ENCODE results near the gene ZNF438. TPM values are rescaled to one million over a fixed set of nuclear protein-coding genes. Genes with fewer than 3 reads are reported as not detected.
"Not testable (repeated sequence)": the region's sequence is repeated elsewhere in the genome, so short reads cannot be mapped to it uniquely, and the experiment has no call there.

Gene ZNF438
- total RNA-seq, 6 experiments from 2014 or later, result 3.0 to 4.6 (median 3.9) TPM

DNA sequence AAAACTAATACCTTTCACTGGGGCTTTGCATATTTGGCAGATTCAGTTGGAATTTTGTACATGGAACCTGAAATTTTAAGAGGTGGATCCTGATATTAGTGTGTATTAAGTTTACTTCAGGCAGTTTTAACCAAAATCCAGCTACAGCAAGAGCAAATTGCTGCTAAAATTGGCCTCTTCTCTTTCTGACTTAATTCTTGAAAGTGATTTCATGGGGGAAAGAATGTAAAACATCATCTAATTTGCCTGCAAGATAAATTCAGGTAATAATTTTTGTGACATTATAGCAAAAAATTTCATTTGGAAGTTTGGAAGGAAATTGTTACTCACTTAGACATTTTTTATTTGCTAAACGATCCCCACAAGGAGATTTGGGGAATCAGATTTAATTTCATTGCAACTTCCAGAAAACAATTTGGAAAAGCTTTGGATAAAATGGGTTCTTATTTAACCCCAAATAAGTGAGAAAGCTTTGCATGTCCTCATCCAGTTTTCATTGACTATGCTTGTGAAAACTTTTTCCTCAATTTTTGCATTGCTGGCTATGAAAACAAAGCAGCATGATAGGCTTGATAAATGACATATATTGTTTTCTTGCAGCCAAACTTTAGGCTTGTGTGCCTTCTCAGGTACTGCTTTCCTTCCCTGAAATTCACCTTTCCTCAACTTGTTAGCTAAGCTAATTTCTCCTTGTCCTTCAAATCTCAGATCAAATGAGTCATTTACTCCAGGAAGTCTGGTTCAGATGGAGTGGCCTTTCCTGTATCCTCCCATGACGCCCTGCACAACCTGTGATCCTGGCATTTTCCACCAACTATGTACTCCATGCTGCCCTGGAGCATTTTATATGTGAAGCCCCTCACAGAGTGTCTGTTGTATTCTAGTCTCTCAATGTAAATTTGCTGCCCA, 27.4 kb upstream of the ZNF438 start:
- TF ChIP-seq, protein P1, sequence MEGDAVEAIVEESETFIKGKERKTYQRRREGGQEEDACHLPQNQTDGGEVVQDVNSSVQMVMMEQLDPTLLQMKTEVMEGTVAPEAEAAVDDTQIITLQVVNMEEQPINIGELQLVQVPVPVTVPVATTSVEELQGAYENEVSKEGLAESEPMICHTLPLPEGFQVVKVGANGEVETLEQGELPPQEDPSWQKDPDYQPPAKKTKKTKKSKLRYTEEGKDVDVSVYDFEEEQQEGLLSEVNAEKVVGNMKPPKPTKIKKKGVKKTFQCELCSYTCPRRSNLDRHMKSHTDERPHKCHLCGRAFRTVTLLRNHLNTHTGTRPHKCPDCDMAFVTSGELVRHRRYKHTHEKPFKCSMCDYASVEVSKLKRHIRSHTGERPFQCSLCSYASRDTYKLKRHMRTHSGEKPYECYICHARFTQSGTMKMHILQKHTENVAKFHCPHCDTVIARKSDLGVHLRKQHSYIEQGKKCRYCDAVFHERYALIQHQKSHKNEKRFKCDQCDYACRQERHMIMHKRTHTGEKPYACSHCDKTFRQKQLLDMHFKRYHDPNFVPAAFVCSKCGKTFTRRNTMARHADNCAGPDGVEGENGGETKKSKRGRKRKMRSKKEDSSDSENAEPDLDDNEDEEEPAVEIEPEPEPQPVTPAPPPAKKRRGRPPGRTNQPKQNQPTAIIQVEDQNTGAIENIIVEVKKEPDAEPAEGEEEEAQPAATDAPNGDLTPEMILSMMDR (IDR thresholded peaks at IDR 0.05), result no peak
- no peaks in the 10 kb centered on the region for H3K27me3 Mint-ChIP-seq (ENCODE audit: insufficient read depth)
- no peak overlapping the region for H3K27ac Mint-ChIP-seq
- peaks cover 37% of the 10 kb centered on the region for H3K4me1 Mint-ChIP-seq (ENCODE audit: low read depth)
- no peak for DNase-seq
- H3K36me3 Mint-ChIP-seq (ENCODE audit: low read depth), result no peaks in the 10 kb centered on the region
- no peak overlapping the region; the same call in 1 of the 2 replicates for H3K4me3 Mint-ChIP-seq
- no peaks in the 10 kb centered on the region for H3K9me3 Mint-ChIP-seq

DNA sequence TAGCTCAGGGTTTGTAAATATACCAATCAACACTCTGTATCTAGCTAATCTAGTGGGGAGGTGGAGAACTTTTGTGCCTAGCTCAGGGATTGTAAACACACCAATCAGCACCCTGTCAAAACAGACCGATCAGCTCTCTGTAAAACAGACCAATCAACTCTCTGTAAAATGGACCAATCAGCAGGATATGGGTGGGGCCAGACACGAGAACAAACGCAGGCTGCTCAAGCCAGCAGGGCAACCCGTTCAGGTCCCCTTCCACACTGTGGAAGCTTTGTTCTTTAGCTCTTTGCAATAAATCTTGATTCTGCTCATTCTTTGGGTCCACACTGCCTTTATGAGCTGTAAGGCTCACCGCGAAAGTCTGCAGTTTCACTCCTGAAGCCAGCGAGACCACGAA, 25.0 kb upstream of the ZNF438 start:
- Mint-ChIP-seq H3K4me1 (ENCODE audit: low read depth) (peaks cover 33% of the 10 kb centered on the region), H3K36me3 (ENCODE audit: low read depth) (peaks cover 13% of the 10 kb centered on the region; the same call in 1 of the 2 replicates)
- not testable (repeated sequence) for DNase-seq; H3K27me3 Mint-ChIP-seq (ENCODE audit: insufficient read depth); H3K4me3 Mint-ChIP-seq; H3K27ac Mint-ChIP-seq; H3K9me3 Mint-ChIP-seq

DNA sequence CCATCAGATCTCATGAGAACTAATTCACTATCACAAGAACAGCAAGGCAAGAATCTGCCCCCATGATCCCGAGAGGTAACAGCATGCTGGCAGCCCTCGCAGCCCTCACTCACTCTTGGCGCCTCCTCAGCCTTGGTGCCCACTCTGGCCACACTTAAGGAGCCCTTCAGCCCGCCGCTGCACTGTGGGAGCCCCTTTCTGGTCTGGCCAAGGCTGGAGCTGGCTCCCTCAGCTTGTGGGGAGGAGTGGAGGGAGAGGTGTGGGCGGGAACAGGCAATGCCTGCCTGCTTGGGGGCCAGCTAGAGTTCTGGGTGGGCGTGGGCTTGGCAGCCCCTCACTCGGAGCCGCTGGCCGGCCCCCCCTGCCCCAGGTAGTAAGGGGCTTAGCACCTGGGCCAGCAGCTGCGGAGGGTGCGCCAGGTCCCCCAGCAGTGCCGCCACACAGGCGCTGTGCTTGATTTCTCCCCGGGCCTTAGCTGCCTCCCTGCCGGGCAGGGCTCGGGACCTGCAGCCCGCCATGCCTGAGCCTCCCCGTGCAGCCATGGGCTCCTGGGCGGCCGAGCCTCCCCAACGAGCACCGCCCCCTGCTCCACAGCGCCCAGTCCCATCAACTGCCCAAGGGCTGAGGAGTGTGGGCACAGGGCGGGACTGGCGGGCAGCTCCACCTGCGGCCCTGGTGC, 24.0 kb upstream of the ZNF438 start:
- no peak overlapping the region for H3K4me3 Mint-ChIP-seq
- H3K27me3 Mint-ChIP-seq (ENCODE audit: insufficient read depth), result no peaks in the 10 kb centered on the region
- peaks cover 13% of the 10 kb centered on the region; the same call in 1 of the 2 replicates for H3K36me3 Mint-ChIP-seq (ENCODE audit: low read depth)
- H3K9me3 Mint-ChIP-seq, result peaks cover 7% of the 10 kb centered on the region; the same call in 1 of the 2 replicates
- no peak for DNase-seq
- H3K27ac Mint-ChIP-seq, result no peak overlapping the region
- TF ChIP-seq, protein P1 (IDR thresholded peaks at IDR 0.05), result no peak
- H3K4me1 Mint-ChIP-seq (ENCODE audit: low read depth), result peaks cover 39% of the 10 kb centered on the region

DNA sequence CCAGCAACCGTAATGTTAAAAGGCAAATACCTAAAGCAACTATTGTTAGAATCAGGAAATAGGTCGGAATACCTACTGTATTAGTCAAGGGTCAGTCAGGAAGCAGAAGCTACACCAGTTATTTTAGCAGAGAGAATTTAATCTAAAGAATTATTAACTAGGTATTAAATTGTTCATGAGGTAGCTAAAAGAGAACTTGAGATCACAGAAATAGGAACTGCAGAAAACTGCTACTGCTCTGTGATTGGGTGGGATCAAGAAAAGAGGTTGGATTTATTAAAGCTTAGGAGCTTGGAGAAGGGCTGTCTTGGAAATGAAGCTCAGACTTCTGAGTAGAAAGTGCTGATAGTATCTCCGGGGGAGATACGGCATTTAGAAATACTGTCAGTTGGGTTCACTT, 20.0 kb upstream of the ZNF438 start:
- H3K4me1 Mint-ChIP-seq (ENCODE audit: low read depth), result peaks cover 34% of the 10 kb centered on the region
- H3K36me3 Mint-ChIP-seq (ENCODE audit: low read depth), result peaks cover 25% of the 10 kb centered on the region
- TF ChIP-seq, protein P1 (IDR thresholded peaks at IDR 0.05), result no peak
- peak; percentile 41 for DNase-seq
- H3K4me3 Mint-ChIP-seq, result peak overlapping the region; percentile 70
- peaks cover 2% of the 10 kb centered on the region; the same call in 1 of the 2 replicates for H3K27me3 Mint-ChIP-seq (ENCODE audit: insufficient read depth)
- peaks cover 7% of the 10 kb centered on the region; the same call in 1 of the 2 replicates for H3K9me3 Mint-ChIP-seq
- H3K27ac Mint-ChIP-seq, result peak overlapping the region; percentile 83

DNA sequence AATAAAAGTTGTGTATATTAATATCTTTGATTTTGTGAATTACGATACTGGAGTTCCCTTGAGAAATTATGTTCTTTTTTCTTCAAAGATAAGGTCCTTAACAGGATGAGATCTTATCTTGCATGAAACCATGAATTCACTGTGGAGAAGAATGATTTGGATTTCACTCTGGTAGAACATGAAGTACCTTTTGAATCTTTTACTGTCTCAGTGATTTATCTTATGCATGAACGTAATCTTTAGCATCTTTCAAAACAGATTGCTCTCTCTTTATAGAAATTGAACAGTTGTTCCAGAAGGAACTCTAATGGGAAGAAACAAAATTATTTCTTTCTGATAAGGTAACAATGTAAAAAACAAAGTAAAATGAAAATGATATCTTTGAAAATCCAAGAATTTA, 11.0 kb upstream of the ZNF438 start:
- DNase-seq, result no peak
- Mint-ChIP-seq H3K4me3 (no peak overlapping the region), H3K36me3 (ENCODE audit: low read depth) (peaks cover 15% of the 10 kb centered on the region), H3K27me3 (ENCODE audit: insufficient read depth) (peaks cover 1% of the 10 kb centered on the region; the same call in 1 of the 2 replicates), H3K27ac (no peak overlapping the region), H3K9me3 (no peaks in the 10 kb centered on the region), H3K4me1 (ENCODE audit: low read depth) (peaks cover 10% of the 10 kb centered on the region)
- TF ChIP-seq, protein P1 (IDR thresholded peaks at IDR 0.05), result no peak

All from HFFc6 (cell line).